HEK293 (cell line): Measurements from ENCODE around the gene TACC2.

Source experiments
- CTCF ChIA-PET: fragments of 350-600 bp; formaldehyde crosslinking; extraction: SDS; loops from one replicate; lab custom pipeline; 2021; ENCODE audit warnings: antibody characterized with exemption; lab: Yijun Ruan, JAX
- POLR2A ChIA-PET: fragments of 300-600 bp; formaldehyde crosslinking; extraction: SDS; loops from one replicate; lab custom pipeline; 2020; ENCODE audit warnings: antibody characterized with exemption, inconsistent platforms; lab: Yijun Ruan, JAX
- H3K27ac ChIP-seq: fragments of 200-500 bp; sonication (Bioruptor generic); 2 replicates; pipeline ENCODE4 v1.5.1; 2014; ENCODE audit warnings: low read depth, low read length, control low read depth, inconsistent platforms; ENCODE audit errors: extremely low read depth
- H3K36me3 ChIP-seq, 2 experiments: fragments of 200-500 bp in 1 of 2; sonication (Bioruptor generic) in 1 of 2; 1 replicate in 1 of 2; 2 replicates in 1 of 2; pipeline ENCODE4 v1.5.1; 2014 to 2017; ENCODE audit warnings: inconsistent platforms in 2 of 2, low read length in 2 of 2; ENCODE audit not compliant: control insufficient read depth in 2 of 2, insufficient read depth in 1 of 2
- H3K4me1 ChIP-seq: fragments of 200-500 bp; sonication (Bioruptor generic); 2 replicates; pipeline ENCODE4 v1.5.1; 2014; ENCODE audit warnings: mild to moderate bottlenecking, low read length, inconsistent platforms; ENCODE audit not compliant: control insufficient read depth, insufficient read depth
- H3K4me3 ChIP-seq: 2 replicates; pipeline ENCODE4 v1.5.1; 2011; ENCODE audit warnings: low read depth, mild to moderate bottlenecking, control low read depth, low read length, moderate library complexity
- H3K9me3 ChIP-seq: fragments of 200-500 bp; sonication (Bioruptor generic); 2 replicates; pipeline ENCODE4 v1.5.1; 2014; ENCODE audit warnings: low read depth, low read length, inconsistent platforms; ENCODE audit not compliant: control insufficient read depth, insufficient read depth
- FEZF1 ChIP-seq: fragments of 450-650 bp; formaldehyde crosslinking; IDR thresholded peaks from 2 replicates; pipeline ENCODE4 v1.5.1; 2016; ENCODE audit warnings: missing biosample characterization, missing genetic modification characterization
- KLF1 ChIP-seq: fragments of 450-650 bp; formaldehyde crosslinking; IDR thresholded peaks from 2 replicates; pipeline ENCODE4 v1.5.1; 2016; ENCODE audit warnings: missing biosample characterization, missing genetic modification characterization
- TSHZ1 ChIP-seq: fragments of 450-650 bp; formaldehyde crosslinking; IDR thresholded peaks from 2 replicates; pipeline ENCODE4 v1.5.1; 2016; ENCODE audit warnings: missing biosample characterization, missing genetic modification characterization, borderline replicate concordance
- ZEB2 ChIP-seq: fragments of 450-650 bp; formaldehyde crosslinking; IDR thresholded peaks from 2 replicates; pipeline ENCODE4 v1.5.1; 2016; ENCODE audit warnings: missing biosample characterization, missing genetic modification characterization
- ZFP69B ChIP-seq: fragments of 450-650 bp; formaldehyde crosslinking; IDR thresholded peaks from 2 replicates; pipeline ENCODE4 v1.5.1; 2016; ENCODE audit warnings: missing biosample characterization, missing genetic modification characterization
- ZNF132 ChIP-seq: fragments of 450-650 bp; formaldehyde crosslinking; IDR thresholded peaks from 2 replicates; pipeline ENCODE4 v1.5.1; 2017; ENCODE audit warnings: missing biosample characterization, missing genetic modification characterization, borderline replicate concordance
- ZNF202 ChIP-seq: fragments of 450-650 bp; formaldehyde crosslinking; IDR thresholded peaks from 2 replicates; pipeline ENCODE4 v1.5.1; 2016; ENCODE audit warnings: missing biosample characterization, missing genetic modification characterization, borderline replicate concordance
- ZNF221 ChIP-seq: fragments of 450-650 bp; formaldehyde crosslinking; IDR thresholded peaks from 2 replicates; pipeline ENCODE4 v1.5.1; 2017; ENCODE audit warnings: missing biosample characterization, missing genetic modification characterization, borderline replicate concordance
- ZNF292 ChIP-seq: fragments of 450-650 bp; formaldehyde crosslinking; IDR thresholded peaks from 2 replicates; pipeline ENCODE4 v1.5.1; 2016; ENCODE audit warnings: low read depth, missing biosample characterization, missing genetic modification characterization, borderline replicate concordance
- ZNF354C ChIP-seq: fragments of 450-650 bp; formaldehyde crosslinking; IDR thresholded peaks from 2 replicates; pipeline ENCODE4 v1.5.1; 2016; ENCODE audit warnings: missing biosample characterization, missing genetic modification characterization, low read depth, borderline replicate concordance
- ZNF362 ChIP-seq: fragments of 450-650 bp; formaldehyde crosslinking; IDR thresholded peaks from 2 replicates; pipeline ENCODE4 v1.5.1; 2016; ENCODE audit warnings: missing biosample characterization, missing genetic modification characterization
- ZNF391 ChIP-seq: fragments of 450-650 bp; formaldehyde crosslinking; IDR thresholded peaks from 2 replicates; pipeline ENCODE4 v1.5.1; 2016; ENCODE audit warnings: low read depth, missing biosample characterization, missing genetic modification characterization, borderline replicate concordance
- ZNF433 ChIP-seq: fragments of 450-650 bp; formaldehyde crosslinking; IDR thresholded peaks from 2 replicates; pipeline ENCODE4 v1.5.1; 2016; ENCODE audit warnings: missing biosample characterization, missing genetic modification characterization, low read depth
- ZNF514 ChIP-seq: fragments of 450-650 bp; formaldehyde crosslinking; IDR thresholded peaks from 2 replicates; pipeline ENCODE4 v1.5.1; 2016; ENCODE audit warnings: missing biosample characterization, missing genetic modification characterization
- ZNF555 ChIP-seq: fragments of 450-650 bp; formaldehyde crosslinking; conservative IDR thresholded peaks from 2 replicates; pipeline ENCODE4 v1.5.1; 2017; ENCODE audit warnings: missing biosample characterization, mild to moderate bottlenecking, missing genetic modification characterization, inconsistent platforms
- ZNF600 ChIP-seq: fragments of 450-650 bp; formaldehyde crosslinking; IDR thresholded peaks from 2 replicates; pipeline ENCODE4 v1.5.1; 2016; ENCODE audit warnings: missing biosample characterization, missing genetic modification characterization
- ZNF792 ChIP-seq: fragments of 450-650 bp; formaldehyde crosslinking; IDR thresholded peaks from 2 replicates; pipeline ENCODE4 v1.5.1; 2016; ENCODE audit warnings: missing biosample characterization, missing genetic modification characterization
- ZNF843 ChIP-seq: fragments of 450-650 bp; formaldehyde crosslinking; IDR thresholded peaks from 2 replicates; pipeline ENCODE4 v1.5.1; 2016; ENCODE audit warnings: missing biosample characterization, missing genetic modification characterization
- ZSCAN30 ChIP-seq: fragments of 450-650 bp; IDR thresholded peaks from 2 replicates; pipeline ENCODE4 v1.5.1; 2018; ENCODE audit warnings: missing biosample characterization, mild to moderate bottlenecking, missing genetic modification characterization, moderate library complexity
- TF ChIP-seq, protein P1 (sequence below): fragments of 450-650 bp; formaldehyde crosslinking; IDR thresholded peaks from 2 replicates; pipeline ENCODE4 v1.5.1; 2016; ENCODE audit warnings: missing biosample characterization, missing genetic modification characterization

TACC2 gene

DNA sequence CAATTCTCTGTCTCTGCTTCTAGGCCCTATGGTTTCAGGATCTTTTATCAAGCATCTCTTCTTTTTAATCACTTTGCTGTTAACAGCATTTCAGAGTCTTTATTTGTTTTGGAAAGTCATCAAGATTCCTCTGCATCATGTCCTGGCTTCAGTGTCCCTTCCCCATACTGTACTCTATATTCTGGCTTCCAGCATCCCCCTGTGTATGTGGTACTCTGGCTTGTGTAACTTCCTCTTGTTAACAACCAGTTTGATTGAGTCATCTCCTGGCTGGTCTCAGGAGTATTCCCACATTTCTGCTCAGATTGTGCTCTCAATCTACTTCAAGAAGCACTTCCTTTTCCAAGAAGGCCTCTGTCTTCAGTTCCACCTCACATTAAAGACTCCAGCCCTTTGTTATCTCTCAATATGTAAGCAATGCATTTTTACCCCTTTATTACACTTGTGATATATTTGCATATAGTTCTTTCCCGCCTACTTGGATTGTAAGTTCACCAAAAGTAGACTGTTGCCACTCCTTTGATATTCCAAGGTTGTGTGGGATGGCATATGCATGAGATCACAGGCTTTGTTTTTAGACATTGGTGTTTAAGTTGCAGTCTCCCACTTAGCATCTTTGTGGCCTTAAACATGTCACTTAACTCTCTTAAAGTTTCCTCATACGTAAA, 46.1 kb upstream of the TACC2 start (continued):
- no peak for TF ChIP-seq TSHZ1

- no peaks in the 10 kb centered on the region for H3K36me3 ChIP-seq
- CTCF ChIA-PET, result interaction anchor here (0.6 to 1.0 kb wide), 4 partner anchors 8 to 239 kb away, joined by 3 to 4 read pairs (median 3); no protein-coding TSS in a partner anchor
- H3K27ac ChIP-seq, result no peak overlapping the region
- no peak for TF ChIP-seq ZNF202 (tag by site-specific recombination)
- no peak for TF ChIP-seq ZNF433
- TF ChIP-seq FEZF1 (tag by site-specific recombination), result no peak
- no peak for TF ChIP-seq ZNF600 (tag by site-specific recombination)
- no peak for TF ChIP-seq ZEB2 (tag by site-specific recombination)
- TF ChIP-seq ZNF354C, result no peak
- TF ChIP-seq, protein P1, sequence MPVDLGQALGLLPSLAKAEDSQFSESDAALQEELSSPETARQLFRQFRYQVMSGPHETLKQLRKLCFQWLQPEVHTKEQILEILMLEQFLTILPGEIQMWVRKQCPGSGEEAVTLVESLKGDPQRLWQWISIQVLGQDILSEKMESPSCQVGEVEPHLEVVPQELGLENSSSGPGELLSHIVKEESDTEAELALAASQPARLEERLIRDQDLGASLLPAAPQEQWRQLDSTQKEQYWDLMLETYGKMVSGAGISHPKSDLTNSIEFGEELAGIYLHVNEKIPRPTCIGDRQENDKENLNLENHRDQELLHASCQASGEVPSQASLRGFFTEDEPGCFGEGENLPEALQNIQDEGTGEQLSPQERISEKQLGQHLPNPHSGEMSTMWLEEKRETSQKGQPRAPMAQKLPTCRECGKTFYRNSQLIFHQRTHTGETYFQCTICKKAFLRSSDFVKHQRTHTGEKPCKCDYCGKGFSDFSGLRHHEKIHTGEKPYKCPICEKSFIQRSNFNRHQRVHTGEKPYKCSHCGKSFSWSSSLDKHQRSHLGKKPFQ, result no peak
- TF ChIP-seq ZNF514, result no peak
- no peak for TF ChIP-seq ZNF362 (tag by site-specific recombination)
- TF ChIP-seq ZFP69B (tag by site-specific recombination), result no peak
- TF ChIP-seq ZNF391 (tag by site-specific recombination), result no peak
- TF ChIP-seq ZNF555 (tag by site-specific recombination), result no peak
- TF ChIP-seq ZNF792 (tag by site-specific recombination), result no peak
- TF ChIP-seq ZNF132 (tag by site-specific recombination), result no peak
- TF ChIP-seq ZNF292 (tag by site-specific recombination), result no peak
- no peak for TF ChIP-seq ZNF221 (tag by site-specific recombination)
- no peak for TF ChIP-seq ZNF843 (tag by site-specific recombination)
- TF ChIP-seq KLF1 (tag by site-specific recombination), result no peak
- no peak for TF ChIP-seq ZSCAN30 (tag by site-specific recombination)
- TF ChIP-seq, all 188 proteins: peak for 0
- Histone ChIP-seq H3K4me1 (no peaks in the 10 kb centered on the region), H3K4me3 (no peak overlapping the region), H3K9me3 (no peaks in the 10 kb centered on the region)
- POLR2A ChIA-PET, result no interaction called here
Measured at GRCh38 chr10:121947343-121948330, 41.3 kb upstream of the TACC2 start.
